Heart left ventricle (tissue), 11 donors: ENCODE measurements around the gene HSD17B2. TPM values are rescaled to one million over a fixed set of nuclear protein-coding genes. Genes with fewer than 3 reads are reported as not detected.

Experiments used
- polyA plus RNA-seq, 2 donors: library from polyadenylated mRNA; stranded (reverse); fragments of 200-250 nt; gene quantifications; one replicate each; pipeline ENCODE4 v1.2.3, GENCODE V29; 2013
- total RNA-seq, 9 donors: library from RNA; depleted of rRNA in 2 of 9; stranded (reverse); fragments of >200 nt in 2 of 9; fragmentation: NEBNext Ultra II Directional in 3 of 9; extraction: Animal tissue kit (Norgen Biotek cat#: 25700) in 3 of 9; gene quantifications; one replicate each; pipeline versions ENCODE4 v1.1.0 to v1.2.4, GENCODE V29; 2016 to 2023
- donor health status: ischemic (EF 13 %, LVEDD 7.1; RV severe dilation, severe dysfunction).
- donor health status: healthy with polysubstance abuse.
- donor health status: DM: no; HTN: yes; CAD: no.
- donor health status: DM: no; HTN: no; CAD: no.
- donor health status: ischemic (EF 25% LVEDD 5.7; RV mildly dilated, moderate dysfunction).
- donor health status: healthy.
- donor health status: DM: yes; HTN: yes; CAD: no.
- donor health status: PGD.
- donor health status: nonischemic (EF 23%, LVEDD 6.1; RV moderate dilation, normal function).

HSD17B2 gene
- total and polyA plus RNA-seq, 11 donors: 0.11 TPM; not detected in 10

Other genes starting within 250 kb of the HSD17B2 start
- gene SDR42E1, start 23.8 kb upstream of the HSD17B2 start, total RNA-seq: 1 to 10 TPM in 2 of 9 donors, under 1 TPM in 6, not detected in 1; 0.06 to 2.2 (median 0.76) TPM
- under 1 TPM; 0.11 to 0.78 TPM for gene SDR42E1, start 23.8 kb upstream of the HSD17B2 start, polyA plus RNA-seq
- 10 to 100 TPM in 3 of 9 donors, 1 to 10 TPM in 6; 6.4 to 16.0 (median 8.6) TPM for gene MPHOSPH6, start 135.0 kb downstream of the HSD17B2 start, total RNA-seq
- gene MPHOSPH6, start 135.0 kb downstream of the HSD17B2 start, polyA plus RNA-seq: 10 to 100 TPM; 14.7 to 20.5 TPM